GM13977 (cell line): ENCODE results near the gene RAB5B.

Experiments
- DNase-seq: peaks from one replicate; pipeline ENCODE4 v3.0.0; 2012; ENCODE audit warnings: low spot score
- CTCF ChIP-seq: IDR thresholded peaks from 2 replicates; pipeline ENCODE4 v1.5.1; 2012; ENCODE audit warnings: mild to moderate bottlenecking, control low read depth; ENCODE audit not compliant: insufficient read depth; ENCODE audit errors: extremely low read depth, missing control alignments
- in situ Hi-C: fragments of 300-500 bp; cut with MboI; formaldehyde crosslinking; loops from one replicate; pipeline ENCODE4 v1.12.0; 2022; ENCODE audit warnings: low sequenced_read_pairs, low pct_unique_long_range_greater_than_20kb, mixed read lengths, inconsistent platforms; ENCODE audit not compliant: unreplicated experiment

The RAB5B gene

GRCh38 chr12:55929306-55929791, 44.5 kb upstream of the RAB5B start:
- DNase-seq = peak; percentile 87
- TF ChIP-seq CTCF = no peak
- in situ Hi-C loops = no loop called here

GRCh38 chr12:55930771-55931316, 43.0 kb upstream of the RAB5B start, which contains the start of gene DGKA:
Gene DGKA, plus strand, starts transcription at chr12:55931162. Its CDS starts 5,342 bp downstream, at chr12:55936504.
- in situ Hi-C loops = no loop called here
- peak; percentile 60 for TF ChIP-seq CTCF
- DNase-seq = peak; percentile 81

- TF ChIP-seq CTCF = no peak
- DNase-seq = no peak
Measured at GRCh38 chr12:55931317-55931779, 42.5 kb upstream of the RAB5B start.

GRCh38 chr12:55931780-55932550, 41.9 kb upstream of the RAB5B start:
- no peak for TF ChIP-seq CTCF
- peak; percentile 72 for DNase-seq
- in situ Hi-C loops = no loop called here

More at GRCh38 chr12:55931317-55931779, 42.5 kb upstream of the RAB5B start:
- in situ Hi-C loops = no loop called here

- no peak for TF ChIP-seq CTCF
- DNase-seq = peak; percentile 65
- in situ Hi-C loops = no loop called here
Measured at GRCh38 chr12:55932551-55932910, 41.3 kb upstream of the RAB5B start.

- no peak for DNase-seq
- no peak for TF ChIP-seq CTCF
- in situ Hi-C loops = no loop called here
Measured at GRCh38 chr12:55933169-55933798, 40.6 kb upstream of the RAB5B start.
